Endothelial cell of umbilical vein (primary cell): ENCODE measurements around the gene IFNG-AS1. TPM values are rescaled to one million over a fixed set of nuclear protein-coding genes. Genes with fewer than 3 reads are reported as not detected.

Experiments
- BruUV-seq: library from RNA; stranded (reverse); fragments of 400-500 nt; replicated peaks from 2 replicates; lab custom pipeline; 2021; lab: Mats Ljungman, UMichigan
- CTCF ChIA-PET: fragments of 300-600, 350-600 bp; sonication (Branson Sonifier 250); formaldehyde crosslinking; loops from one replicate; lab custom pipeline; 2021; ENCODE audit warnings: antibody characterized with exemption, inconsistent platforms; lab: Charles Lee
- POLR2A ChIA-PET: fragments of 300-600, 350-600 bp; sonication (Branson Sonifier 250); formaldehyde crosslinking; loops from one replicate; lab custom pipeline; 2021; ENCODE audit warnings: antibody characterized with exemption, inconsistent platforms; lab: Charles Lee
- DNase-seq: peaks from one replicate; pipeline ENCODE4 v3.0.0-alpha.2; 2011; ENCODE audit warnings: low read depth, low spot score
- FAIRE-seq: peaks from 2 replicates; lab custom pipeline; 2011; peaks lifted over from hg19 to GRCh38; lab: Jason Lieb, UNC
- H2AFZ ChIP-seq: 2 replicates; pipeline ENCODE4 v1.6.0; 2012; ENCODE audit warnings: low read depth, low read length, control low read depth, inconsistent platforms
- H3K27ac ChIP-seq: 2 replicates; pipeline ENCODE4 v1.5.1; 2011; ENCODE audit warnings: low read depth, mild to moderate bottlenecking, control low read depth, low read length, moderate library complexity; ENCODE audit not compliant: insufficient read depth
- H3K27me3 ChIP-seq, 2 experiments: 2 replicates each; pipeline versions ENCODE4 v1.6.0 to v1.6.1; 2011; ENCODE audit warnings: low read length in 2 of 2, mixed read lengths in 1 of 2; ENCODE audit not compliant: control insufficient read depth in 2 of 2, insufficient read depth in 2 of 2
- H3K36me3 ChIP-seq, 2 experiments: 2 replicates in 1 of 2; 3 replicates in 1 of 2; pipeline ENCODE4 v1.5.1; 2011; ENCODE audit warnings: low read length in 2 of 2, mild to moderate bottlenecking in 1 of 2, moderate library complexity in 1 of 2; ENCODE audit not compliant: control insufficient read depth in 2 of 2, insufficient read depth in 2 of 2; ENCODE audit errors: extremely low read depth in 1 of 2
- H3K4me1 ChIP-seq: 3 replicates; pipeline ENCODE4 v1.5.1; 2011; ENCODE audit warnings: mild to moderate bottlenecking, low read length; ENCODE audit not compliant: control insufficient read depth, insufficient read depth; ENCODE audit errors: extremely low read depth
- H3K4me2 ChIP-seq: 2 replicates; pipeline ENCODE4 v1.6.1; 2011; ENCODE audit warnings: low read length, control low read depth, mixed read lengths; ENCODE audit not compliant: insufficient read depth
- H3K4me3 ChIP-seq, 3 experiments: fragments of 200-600 bp in 1 of 3; sonication (generic), shearing (Covaris generic) in 1 of 3; replicated peaks in 1 of 3; 2 replicates each; pipeline ENCODE4 v1.5.1; 2011 to 2016; ENCODE audit warnings: control low read depth in 3 of 3, low read length in 3 of 3, mild to moderate bottlenecking in 2 of 3, inconsistent platforms in 1 of 3, low read depth in 1 of 3, moderate library complexity in 1 of 3; ENCODE audit not compliant: insufficient read depth in 1 of 3
- H3K79me2 ChIP-seq: 2 replicates; pipeline ENCODE4 v1.6.0; 2012; ENCODE audit warnings: low read length, inconsistent platforms; ENCODE audit not compliant: control insufficient read depth, insufficient read depth
- H3K9ac ChIP-seq: replicated peaks from 2 replicates; pipeline ENCODE3; 2011; ENCODE audit warnings: low read length, control low read depth; ENCODE audit not compliant: insufficient read depth; ENCODE audit errors: extremely low read depth
- H3K9me1 ChIP-seq: replicated peaks from 3 replicates; pipeline ENCODE4 v1.6.0; 2011; ENCODE audit warnings: mild to moderate bottlenecking, low read length; ENCODE audit not compliant: control insufficient read depth, insufficient read depth; ENCODE audit errors: extremely low read depth
- H3K9me3 ChIP-seq: replicated peaks from 2 replicates; pipeline ENCODE4 v1.5.1; 2012; ENCODE audit warnings: low read length, inconsistent platforms; ENCODE audit not compliant: control insufficient read depth, insufficient read depth
- H4K20me1 ChIP-seq: replicated peaks from 2 replicates; pipeline ENCODE3; 2011; ENCODE audit warnings: mild to moderate bottlenecking, low read length; ENCODE audit not compliant: control insufficient read depth, insufficient read depth; ENCODE audit errors: extremely low read depth
- EZH2 ChIP-seq: IDR thresholded peaks from 2 replicates; pipeline ENCODE4 v1.6.1; 2012; ENCODE audit warnings: borderline replicate concordance, low read depth, mild to moderate bottlenecking, moderate library complexity, low read length, inconsistent platforms; ENCODE audit not compliant: severe bottlenecking
- FOS ChIP-seq: IDR thresholded peaks from 2 replicates; pipeline ENCODE4 v1.6.1; 2011; ENCODE audit warnings: mild to moderate bottlenecking, low read length, moderate library complexity, borderline replicate concordance; ENCODE audit not compliant: insufficient read depth
- GATA2 ChIP-seq: IDR thresholded peaks from 2 replicates; pipeline ENCODE4 v1.7.0; 2011; ENCODE audit warnings: low read depth, mild to moderate bottlenecking, moderate library complexity, mixed read lengths, low read length; ENCODE audit not compliant: insufficient read length, insufficient read depth
- JUN ChIP-seq: IDR thresholded peaks from 2 replicates; pipeline ENCODE4 v1.6.1; 2011; ENCODE audit warnings: borderline replicate concordance, low read depth; ENCODE audit not compliant: insufficient read length, insufficient read depth
- MYC ChIP-seq: IDR thresholded peaks from one replicate; pipeline ENCODE4 v1.6.1; 2011; ENCODE audit warnings: mild to moderate bottlenecking, low read depth, low read length
- POLR2A ChIP-seq: IDR thresholded peaks from 2 replicates; pipeline ENCODE4 v1.6.1; 2012; ENCODE audit warnings: low read depth, mild to moderate bottlenecking, control low read depth, low read length
- POLR2AphosphoS5 ChIP-seq: IDR thresholded peaks from 2 replicates; pipeline ENCODE4 v1.6.1; 2012; ENCODE audit warnings: low read depth, mild to moderate bottlenecking, control low read depth, low read length, moderate library complexity; ENCODE audit not compliant: insufficient read depth
- dilution Hi-C: fragments of 300-500 bp; cut with MboI; formaldehyde crosslinking; loops from one replicate; pipeline ENCODE4 v1.15.0; 2019; ENCODE audit warnings: low sequenced_read_pairs; ENCODE audit not compliant: extremely low pct_ligation_motif_present
- intact Hi-C: fragments of 100-400 bp; cut with micrococcal nuclease; formaldehyde crosslinking; loops from one replicate; pipeline ENCODE4 v1.10.0; 2022
- polyA plus RNA-seq, 4 experiments: library from polyadenylated mRNA; depleted of rRNA in 3 of 4; stranded (reverse) in 3 of 4; unstranded in 1 of 4; fragments of >200 nt; gene quantifications; 2 replicates each; pipeline versions ENCODE4 v1.2.1 to v1.2.3, GENCODE V29; 2011 to 2012; ENCODE audit warnings: missing spikeins in 1 of 4
- total RNA-seq: library from RNA; stranded (reverse); gene quantifications from 2 replicates; pipeline ENCODE4 v1.2.3, GENCODE V29; 2021
- TF ChIP-seq, protein P1 (sequence below): IDR thresholded peaks from 2 replicates; pipeline ENCODE4 v1.6.1; 2011; ENCODE audit not compliant: insufficient read depth, insufficient read length
- TF ChIP-seq, protein P2 (sequence below), 2 donors: IDR thresholded peaks; 1 replicate in 1 of 2; 2 replicates in 1 of 2; pipeline ENCODE4 v1.5.1; 2011; ENCODE audit warnings: low read length in 2 of 2, mild to moderate bottlenecking in 2 of 2, moderate library complexity in 2 of 2, control low read depth in 1 of 2, inconsistent platforms in 1 of 2, low read depth in 1 of 2; ENCODE audit not compliant: insufficient read depth in 1 of 2; ENCODE audit errors: extremely low read depth in 1 of 2

Gene IFNG-AS1
- total and polyA plus RNA-seq, 2 donors (not counting 3 experiments of a cell fraction or from before 2014, with no cell fraction given), result not detected

DNA sequence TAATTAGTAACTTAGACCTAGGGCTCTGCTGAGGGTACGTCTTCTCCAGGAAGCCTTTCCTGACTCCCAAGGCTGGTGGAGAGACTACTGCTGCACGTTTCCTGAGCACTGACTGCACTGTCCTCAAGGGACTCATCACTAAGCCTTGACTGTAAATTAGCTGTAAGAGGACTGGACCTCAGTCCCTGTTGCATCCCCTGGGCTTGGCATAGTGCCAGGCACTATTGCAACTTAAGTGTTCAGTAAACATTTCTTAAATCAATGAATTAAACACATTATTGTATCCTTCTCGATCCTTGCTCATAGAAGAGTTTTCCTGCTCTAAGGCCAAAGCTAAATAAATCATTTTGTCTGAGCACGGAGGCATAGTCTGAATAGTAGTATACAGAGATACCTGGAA lies 31.9 kb upstream of the IFNG-AS1 start:
- no peak overlapping the region for H3K27ac ChIP-seq
- CTCF ChIA-PET, result no interaction called here
- no peaks in the 10 kb centered on the region for H3K27me3 ChIP-seq
- no peak overlapping the region for H3K4me3 ChIP-seq
- H3K9ac ChIP-seq, result no peak overlapping the region
- H3K4me2 ChIP-seq, result no peak overlapping the region
- FAIRE-seq, result no peak
- H3K4me1 ChIP-seq, result no peaks in the 10 kb centered on the region
- no peak for TF ChIP-seq JUN
- no peak for TF ChIP-seq FOS
- no peak for TF ChIP-seq POLR2AphosphoS5
- TF ChIP-seq MYC, result no peak
- TF ChIP-seq POLR2A, result no peak
- TF ChIP-seq, protein P1, sequence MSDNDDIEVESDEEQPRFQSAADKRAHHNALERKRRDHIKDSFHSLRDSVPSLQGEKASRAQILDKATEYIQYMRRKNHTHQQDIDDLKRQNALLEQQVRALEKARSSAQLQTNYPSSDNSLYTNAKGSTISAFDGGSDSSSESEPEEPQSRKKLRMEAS, result no peak
- TF ChIP-seq GATA2, result no peak
- TF ChIP-seq, protein P2, sequence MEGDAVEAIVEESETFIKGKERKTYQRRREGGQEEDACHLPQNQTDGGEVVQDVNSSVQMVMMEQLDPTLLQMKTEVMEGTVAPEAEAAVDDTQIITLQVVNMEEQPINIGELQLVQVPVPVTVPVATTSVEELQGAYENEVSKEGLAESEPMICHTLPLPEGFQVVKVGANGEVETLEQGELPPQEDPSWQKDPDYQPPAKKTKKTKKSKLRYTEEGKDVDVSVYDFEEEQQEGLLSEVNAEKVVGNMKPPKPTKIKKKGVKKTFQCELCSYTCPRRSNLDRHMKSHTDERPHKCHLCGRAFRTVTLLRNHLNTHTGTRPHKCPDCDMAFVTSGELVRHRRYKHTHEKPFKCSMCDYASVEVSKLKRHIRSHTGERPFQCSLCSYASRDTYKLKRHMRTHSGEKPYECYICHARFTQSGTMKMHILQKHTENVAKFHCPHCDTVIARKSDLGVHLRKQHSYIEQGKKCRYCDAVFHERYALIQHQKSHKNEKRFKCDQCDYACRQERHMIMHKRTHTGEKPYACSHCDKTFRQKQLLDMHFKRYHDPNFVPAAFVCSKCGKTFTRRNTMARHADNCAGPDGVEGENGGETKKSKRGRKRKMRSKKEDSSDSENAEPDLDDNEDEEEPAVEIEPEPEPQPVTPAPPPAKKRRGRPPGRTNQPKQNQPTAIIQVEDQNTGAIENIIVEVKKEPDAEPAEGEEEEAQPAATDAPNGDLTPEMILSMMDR (IDR thresholded peaks at IDR 0.05; ENCODE audit: extremely low read depth in 1 of 2, insufficient read depth in 1 of 2, low read depth in 1 of 2, low read length in 2 of 2), result no peak
- TF ChIP-seq EZH2, result no peak
- no peaks in the 10 kb centered on the region for H4K20me1 ChIP-seq
- intact Hi-C loops, result no loop called here
- DNase-seq, result no peak
- H3K36me3 ChIP-seq, result no peaks in the 10 kb centered on the region
- no peaks in the 10 kb centered on the region for H3K79me2 ChIP-seq
- no TSS peak for BruUV-seq
- POLR2A ChIA-PET, result no interaction called here
- dilution Hi-C loops, result no loop called here
- H2AFZ ChIP-seq, result no peak overlapping the region
- H3K9me1 ChIP-seq, result no peaks in the 10 kb centered on the region
- H3K9me3 ChIP-seq, result no peaks in the 10 kb centered on the region
